Globus pallidus (tissue), 1 donor: ENCODE data around the gene ZFP92.

Experiments
- DNase-seq: peaks from one replicate; pipeline ENCODE4 v3.0.0-alpha.2; 2015; ENCODE audit warnings: low spot score

ZFP92 gene

GRCh38 chrX:153408221-153408721 lies 3.0 kb upstream of the ZFP92 start:
- no peak for DNase-seq

GRCh38 chrX:153408871-153409351 lies 2.4 kb upstream of the ZFP92 start:
- DNase-seq, result no peak

- no peak for DNase-seq
Observed at GRCh38 chrX:153409414-153410101, 1.7 kb upstream of the ZFP92 start.

GRCh38 chrX:153410373-153410772 lies 899 bp upstream of the ZFP92 start:
- no peak for DNase-seq

- no peak for DNase-seq
Observed at GRCh38 chrX:153410888-153411254, 401 bp upstream of the ZFP92 start.

GRCh38 chrX:153411988-153412574 lies 809 bp downstream of the ZFP92 start:
- DNase-seq, result no peak

GRCh38 chrX:153412746-153413720 lies 1.8 kb downstream of the ZFP92 start:
- DNase-seq, result no peak

- no peak for DNase-seq
Observed at GRCh38 chrX:153413731-153414130, 2.5 kb downstream of the ZFP92 start.

GRCh38 chrX:153414856-153415510 lies 3.7 kb downstream of the ZFP92 start:
- DNase-seq, result no peak

GRCh38 chrX:153416781-153417450 lies 5.6 kb downstream of the ZFP92 start:
- DNase-seq, result no peak

- no peak for DNase-seq
Observed at GRCh38 chrX:153417637-153418036, 6.4 kb downstream of the ZFP92 start.

GRCh38 chrX:153420851-153421599 lies 9.8 kb downstream of the ZFP92 start:
- no peak for DNase-seq

GRCh38 chrX:153421856-153422255 lies 10.6 kb downstream of the ZFP92 start:
- no peak for DNase-seq

GRCh38 chrX:153423652-153424051 lies 12.4 kb downstream of the ZFP92 start:
- no peak for DNase-seq

GRCh38 chrX:153426204-153426603 lies 14.9 kb downstream of the ZFP92 start:
- DNase-seq, result no peak

- DNase-seq, result no peak
Observed at GRCh38 chrX:153430796-153431195, 19.5 kb downstream of the ZFP92 start.

GRCh38 chrX:153433161-153433680 lies 21.9 kb downstream of the ZFP92 start:
- no peak for DNase-seq

GRCh38 chrX:153433781-153434285 lies 22.6 kb downstream of the ZFP92 start:
- DNase-seq, result no peak

GRCh38 chrX:153434801-153435200 lies 23.5 kb downstream of the ZFP92 start:
- DNase-seq, result no peak

GRCh38 chrX:153435845-153436244 lies 24.6 kb downstream of the ZFP92 start:
- DNase-seq, result no peak
